NCI-H82 treated with DMSO at 0.1 percent for 48 hours (cell line): ENCODE results near the gene SLC25A10.

Experiments used
- DNase-seq: peaks from one replicate; lab custom pipeline; 2025; ENCODE audit not compliant: unreplicated experiment; lab: John Stamatoyannopoulos, UW

The SLC25A10 gene

DNA sequence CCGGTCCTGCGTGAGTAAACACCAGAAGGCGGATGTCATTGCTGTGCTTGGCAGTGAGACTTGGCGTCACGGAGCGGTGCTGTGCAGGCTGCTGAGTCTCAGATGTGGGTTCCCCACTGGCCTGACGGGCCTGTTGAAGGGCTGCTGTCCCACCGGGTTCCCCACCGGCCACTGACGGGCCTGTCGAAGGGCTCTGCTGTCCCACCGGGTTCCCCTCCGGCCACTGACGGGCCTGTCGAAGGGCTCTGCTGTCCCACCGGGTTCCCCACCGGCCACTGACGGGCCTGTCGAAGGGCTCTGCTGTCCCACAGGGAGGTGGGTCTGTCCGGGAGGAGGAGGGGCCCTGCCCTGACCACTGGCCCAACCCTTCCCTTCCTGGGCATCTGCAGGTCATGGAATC, 25.5 kb upstream of the SLC25A10 start:
- DNase-seq = no peak

DNA sequence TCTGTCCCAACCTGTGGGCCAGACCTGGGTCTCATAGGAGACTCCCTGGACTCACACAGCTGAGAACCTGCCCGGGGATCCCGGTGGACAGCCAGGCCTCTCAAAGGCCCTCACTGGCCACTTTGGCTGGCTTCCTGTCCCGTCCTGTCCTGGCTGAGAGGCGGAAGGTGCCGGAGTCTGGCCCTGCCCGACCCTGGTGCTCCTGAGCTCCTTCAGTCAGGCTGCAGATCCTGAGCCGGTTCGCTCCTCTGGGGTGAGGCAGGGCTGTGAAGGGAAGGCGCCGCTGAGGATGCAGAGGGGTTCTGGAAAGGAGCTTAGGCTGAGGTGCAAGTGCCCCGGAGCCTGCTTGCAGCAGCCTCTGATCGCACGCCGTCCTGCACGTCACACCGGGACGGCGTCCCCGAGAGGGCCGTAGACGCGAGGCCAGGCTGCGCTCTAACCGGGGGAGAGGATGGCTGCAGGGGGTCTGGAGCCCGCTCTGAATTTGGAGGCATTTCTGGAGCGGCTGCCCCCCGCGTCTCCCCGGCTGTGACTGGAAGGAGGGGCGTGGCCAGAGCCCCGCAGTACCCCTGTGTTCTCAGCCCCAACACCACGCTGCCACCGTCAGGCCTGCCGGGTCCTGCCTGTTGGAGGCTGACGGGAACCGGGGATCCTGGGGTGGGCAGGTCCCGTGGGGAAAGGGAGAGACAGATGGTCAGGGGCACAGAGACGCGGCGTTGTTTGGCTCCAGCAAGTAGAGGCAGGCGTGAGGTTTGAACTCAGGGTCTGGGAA, 24.1 kb upstream of the SLC25A10 start:
- DNase-seq = no peak

DNA sequence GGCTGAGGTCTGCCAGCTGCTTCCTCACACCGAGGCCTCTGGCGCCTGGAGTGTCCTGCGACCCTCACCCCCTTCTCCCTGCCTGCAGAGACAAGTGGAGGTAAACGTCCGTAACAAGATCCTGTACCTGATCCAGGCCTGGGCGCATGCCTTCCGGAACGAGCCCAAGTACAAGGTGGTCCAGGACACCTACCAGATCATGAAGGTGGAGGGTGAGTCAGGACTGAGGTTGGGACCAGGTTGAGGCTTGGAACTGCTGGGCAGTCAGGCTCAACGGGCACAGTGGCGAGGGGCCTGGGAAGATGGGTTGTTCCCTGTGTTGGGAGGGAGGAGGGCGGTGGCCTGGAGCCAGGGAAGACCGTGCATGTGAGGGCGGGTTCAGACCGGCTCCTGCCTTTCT, 23.5 kb upstream of the SLC25A10 start:
- no peak for DNase-seq

DNA sequence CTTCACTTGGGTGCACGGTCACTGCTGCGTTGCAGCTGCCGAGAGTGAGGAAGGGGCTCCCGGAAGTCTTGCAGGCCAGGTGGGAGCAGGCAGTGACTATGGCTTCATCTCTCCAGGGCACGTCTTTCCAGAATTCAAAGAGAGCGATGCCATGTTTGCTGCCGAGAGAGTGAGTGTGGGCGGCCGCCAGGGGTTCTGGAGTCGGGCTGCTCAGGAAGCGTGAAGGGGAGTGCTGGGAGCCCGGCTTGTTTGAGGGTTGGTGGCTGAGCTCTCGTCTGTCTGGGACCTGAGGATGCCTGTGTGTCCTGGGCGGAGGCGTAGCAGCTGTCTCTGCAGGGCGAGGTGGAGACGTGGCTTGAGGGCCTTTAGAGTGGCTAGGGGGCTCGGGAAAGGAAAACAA, 22.0 kb upstream of the SLC25A10 start:
- no peak for DNase-seq

DNA sequence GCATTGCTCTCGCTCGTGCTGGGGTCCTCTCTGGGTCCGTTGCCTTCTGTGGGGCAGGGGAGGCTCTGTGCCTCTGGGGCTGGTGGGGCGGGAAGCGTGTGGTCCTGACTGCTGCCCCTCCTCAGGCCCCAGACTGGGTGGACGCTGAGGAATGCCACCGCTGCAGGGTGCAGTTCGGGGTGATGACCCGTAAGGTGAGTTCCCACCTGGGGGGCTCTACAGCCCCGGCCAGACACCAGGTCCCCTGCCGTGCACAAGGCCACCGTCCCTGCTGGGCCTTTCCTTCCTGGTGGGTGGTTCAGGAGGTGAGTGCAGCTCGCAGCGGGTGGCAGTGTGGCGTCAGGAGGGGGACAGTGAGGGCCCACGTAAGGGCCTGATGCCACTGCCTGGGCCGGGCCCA, 21.5 kb upstream of the SLC25A10 start:
- DNase-seq = no peak

GRCh38 chr17:81691196-81691595, 20.9 kb upstream of the SLC25A10 start:
- DNase-seq = no peak

GRCh38 chr17:81691608-81692007, 20.5 kb upstream of the SLC25A10 start:
- DNase-seq = no peak

DNA sequence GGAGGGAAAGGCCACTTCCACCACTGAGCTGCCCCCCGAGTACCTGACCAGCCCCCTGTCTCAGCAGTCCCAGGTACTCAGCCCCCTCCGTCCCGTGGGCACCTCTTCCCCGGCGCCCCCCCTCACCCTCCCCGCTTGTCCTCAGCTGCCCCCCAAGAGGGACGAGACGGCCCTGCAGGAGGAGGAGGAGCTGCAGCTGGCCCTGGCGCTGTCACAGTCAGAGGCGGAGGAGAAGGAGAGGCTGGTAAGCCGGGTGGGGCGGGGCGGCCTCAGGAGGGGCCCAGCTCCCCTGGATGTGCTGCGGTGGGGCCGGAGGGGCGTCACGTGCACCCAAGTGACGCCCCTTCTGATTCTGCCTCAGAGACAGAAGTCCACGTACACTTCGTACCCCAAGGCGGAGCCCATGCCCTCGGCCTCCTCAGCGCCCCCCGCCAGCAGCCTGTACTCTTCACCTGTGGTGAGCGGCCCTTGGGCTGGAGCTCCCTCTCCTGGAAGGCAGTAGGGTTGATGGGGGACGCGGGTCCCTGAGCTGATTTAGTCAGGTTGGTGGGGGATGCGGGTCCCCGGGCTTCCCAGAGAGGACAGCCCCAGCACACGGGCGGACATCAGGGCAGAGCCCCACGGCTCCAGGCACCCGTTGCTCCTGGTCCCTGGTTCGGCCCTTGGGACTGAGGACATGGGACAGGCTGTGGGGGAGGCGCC, 18.4 kb upstream of the SLC25A10 start:
- no peak for DNase-seq

DNA sequence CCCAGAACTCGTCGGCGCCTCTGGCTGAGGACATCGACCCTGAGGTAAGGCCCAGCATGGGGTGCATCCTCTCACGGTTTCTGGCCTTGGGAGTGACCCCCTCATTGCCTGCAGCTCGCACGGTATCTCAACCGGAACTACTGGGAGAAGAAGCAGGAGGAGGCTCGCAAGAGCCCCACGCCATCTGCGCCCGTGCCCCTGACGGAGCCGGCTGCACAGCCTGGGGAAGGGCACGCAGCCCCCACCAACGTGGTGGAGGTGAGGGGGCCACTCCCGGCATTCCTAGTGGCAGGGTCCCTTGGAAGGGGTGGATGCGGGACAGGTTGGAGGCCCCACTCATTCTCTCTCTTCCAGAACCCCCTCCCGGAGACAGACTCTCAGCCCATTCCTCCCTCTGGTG, 17.3 kb upstream of the SLC25A10 start:
- no peak for DNase-seq

DNA sequence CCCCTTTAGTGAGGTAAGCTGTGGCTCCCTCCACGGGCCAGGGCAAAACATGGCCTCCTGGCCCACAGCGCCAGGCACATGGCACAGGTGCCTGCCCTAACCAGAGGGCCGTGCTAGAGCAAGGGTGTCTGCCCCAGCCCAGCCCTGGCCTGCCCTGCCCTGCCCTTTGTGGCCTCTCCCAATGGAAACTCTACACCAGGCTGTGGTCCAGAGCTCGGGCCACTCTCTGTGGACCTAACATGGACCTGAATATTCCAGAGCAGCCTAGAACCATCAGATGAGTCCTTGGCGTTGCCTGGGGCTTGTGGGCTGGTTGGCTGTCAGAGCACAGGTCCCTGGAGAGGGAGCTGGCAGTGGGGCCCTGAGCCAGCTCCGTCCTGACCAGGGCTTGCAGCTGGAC, 16.9 kb upstream of the SLC25A10 start:
- DNase-seq = no peak

DNA sequence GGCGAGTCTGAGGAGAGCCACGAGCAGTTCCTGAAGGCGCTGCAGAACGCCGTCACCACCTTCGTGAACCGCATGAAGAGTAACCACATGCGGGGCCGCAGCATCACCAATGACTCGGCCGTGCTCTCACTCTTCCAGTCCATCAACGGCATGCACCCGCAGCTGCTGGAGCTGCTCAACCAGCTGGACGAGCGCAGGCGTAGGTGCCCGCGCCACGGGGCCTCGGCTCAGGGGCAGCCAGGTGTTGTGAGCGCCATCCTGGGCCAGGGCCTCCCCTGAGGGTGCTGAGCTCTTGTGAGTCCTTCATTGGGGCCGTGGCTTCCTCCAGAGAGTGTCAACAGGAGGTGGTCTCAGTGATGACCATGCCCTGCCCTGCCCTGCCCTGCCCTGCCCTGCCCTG, 16.3 kb upstream of the SLC25A10 start:
- no peak for DNase-seq

DNA sequence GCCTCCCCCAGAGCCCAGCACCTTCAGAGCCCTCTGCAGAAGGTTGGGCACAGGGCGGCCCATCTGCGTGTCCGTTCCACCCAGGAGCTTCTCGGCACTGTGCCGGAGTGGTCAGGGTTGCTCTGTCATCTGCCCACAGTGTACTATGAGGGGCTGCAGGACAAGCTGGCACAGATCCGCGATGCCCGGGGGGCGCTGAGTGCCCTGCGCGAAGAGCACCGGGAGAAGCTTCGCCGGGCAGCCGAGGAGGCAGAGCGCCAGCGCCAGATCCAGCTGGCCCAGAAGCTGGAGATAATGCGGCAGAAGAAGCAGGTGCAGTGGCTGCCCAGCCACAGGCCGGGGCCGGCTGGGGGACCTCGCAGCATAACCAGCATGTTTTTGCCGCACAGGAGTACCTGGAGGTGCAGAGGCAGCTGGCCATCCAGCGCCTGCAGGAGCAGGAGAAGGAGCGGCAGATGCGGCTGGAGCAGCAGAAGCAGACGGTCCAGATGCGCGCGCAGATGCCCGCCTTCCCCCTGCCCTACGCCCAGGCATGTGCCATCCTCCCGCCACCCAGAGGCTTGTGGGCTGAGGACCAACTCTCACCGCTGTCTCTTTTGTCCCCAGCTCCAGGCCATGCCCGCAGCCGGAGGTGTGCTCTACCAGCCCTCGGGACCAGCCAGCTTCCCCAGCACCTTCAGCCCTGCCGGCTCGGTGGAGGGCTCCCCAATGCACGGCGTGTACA, 15.7 kb upstream of the SLC25A10 start:
- no peak for DNase-seq

DNA sequence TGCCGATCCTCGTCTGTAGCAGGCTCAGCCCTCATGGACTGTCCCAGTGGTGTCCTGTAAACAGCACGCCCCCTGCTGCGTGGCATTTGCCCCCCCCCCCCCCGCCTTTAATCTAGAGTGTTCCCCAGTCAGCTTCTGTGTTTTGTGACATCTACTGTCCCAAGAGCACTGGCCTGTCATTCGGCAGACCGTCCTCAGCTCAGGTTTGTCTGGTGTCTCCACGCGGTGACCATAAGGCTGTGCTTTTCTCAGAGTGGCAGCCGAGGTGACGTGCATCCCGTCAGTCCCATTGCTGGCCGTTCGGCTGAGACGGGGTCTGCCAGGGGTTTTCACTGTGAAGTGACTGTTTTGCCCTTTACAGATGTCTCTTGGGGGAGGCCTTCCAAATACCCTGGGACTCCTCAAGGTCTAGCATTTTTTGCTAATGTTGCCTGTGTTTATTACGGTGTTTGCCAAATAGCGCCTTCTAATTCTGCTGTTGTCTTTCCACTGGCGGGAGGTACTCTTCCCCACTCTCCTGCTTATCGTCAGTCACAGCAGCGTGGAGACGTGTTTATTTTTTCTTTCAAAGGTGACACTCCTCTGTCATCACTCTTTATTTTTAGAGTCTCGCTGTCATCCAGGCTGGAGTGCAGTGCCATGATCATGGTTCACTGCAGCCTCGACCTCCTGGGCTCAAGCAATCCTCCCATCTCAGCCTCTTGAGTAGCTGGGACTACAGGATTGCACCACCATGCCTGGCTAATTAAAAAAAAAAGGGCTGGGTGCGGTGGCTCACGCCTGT, 14.6 kb upstream of the SLC25A10 start:
- no peak for DNase-seq

DNA sequence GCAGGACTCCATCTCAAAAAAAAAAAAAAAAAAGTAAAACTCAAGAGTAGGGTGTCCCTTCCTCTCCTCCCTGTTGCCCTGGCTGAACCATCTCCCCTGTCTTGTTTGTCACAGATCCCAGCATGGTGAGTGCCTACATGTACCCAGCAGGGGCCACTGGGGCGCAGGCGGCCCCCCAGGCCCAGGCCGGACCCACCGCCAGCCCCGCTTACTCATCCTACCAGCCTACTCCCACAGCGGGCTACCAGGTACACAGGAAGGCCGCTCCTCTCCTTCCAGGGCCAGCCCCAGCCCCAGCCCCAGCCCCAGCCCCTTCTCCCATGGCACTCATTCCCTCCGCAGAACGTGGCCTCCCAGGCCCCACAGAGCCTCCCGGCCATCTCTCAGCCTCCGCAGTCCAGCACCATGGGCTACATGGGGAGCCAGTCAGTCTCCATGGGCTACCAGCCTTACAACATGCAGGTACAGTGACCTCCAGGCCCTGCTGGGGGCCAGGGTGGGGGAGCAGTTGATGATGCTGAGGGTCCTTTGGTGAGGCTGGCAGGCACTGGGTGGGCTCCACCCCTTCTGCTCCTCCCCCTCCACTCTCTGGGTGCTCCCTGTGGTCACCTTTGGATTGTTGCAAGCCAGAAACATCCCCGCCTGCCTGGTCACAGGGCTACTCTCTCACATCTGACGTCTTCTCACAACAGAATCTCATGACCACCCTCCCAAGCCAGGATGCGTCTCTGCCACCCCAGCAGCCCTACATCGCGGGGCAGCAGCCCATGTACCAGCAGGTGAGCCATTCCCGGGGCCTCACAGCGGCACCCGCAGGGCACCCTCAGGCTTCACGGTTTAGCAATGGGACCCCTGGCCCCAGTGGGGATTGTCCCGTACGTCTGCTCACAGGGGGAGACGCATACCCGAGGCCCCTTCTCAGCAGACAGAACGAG, 11.5 kb upstream of the SLC25A10 start:
- no peak for DNase-seq

- DNase-seq = no peak
These were observed 10.6 kb upstream of the SLC25A10 start for GRCh38 chr17:81701288-81702071.

DNA sequence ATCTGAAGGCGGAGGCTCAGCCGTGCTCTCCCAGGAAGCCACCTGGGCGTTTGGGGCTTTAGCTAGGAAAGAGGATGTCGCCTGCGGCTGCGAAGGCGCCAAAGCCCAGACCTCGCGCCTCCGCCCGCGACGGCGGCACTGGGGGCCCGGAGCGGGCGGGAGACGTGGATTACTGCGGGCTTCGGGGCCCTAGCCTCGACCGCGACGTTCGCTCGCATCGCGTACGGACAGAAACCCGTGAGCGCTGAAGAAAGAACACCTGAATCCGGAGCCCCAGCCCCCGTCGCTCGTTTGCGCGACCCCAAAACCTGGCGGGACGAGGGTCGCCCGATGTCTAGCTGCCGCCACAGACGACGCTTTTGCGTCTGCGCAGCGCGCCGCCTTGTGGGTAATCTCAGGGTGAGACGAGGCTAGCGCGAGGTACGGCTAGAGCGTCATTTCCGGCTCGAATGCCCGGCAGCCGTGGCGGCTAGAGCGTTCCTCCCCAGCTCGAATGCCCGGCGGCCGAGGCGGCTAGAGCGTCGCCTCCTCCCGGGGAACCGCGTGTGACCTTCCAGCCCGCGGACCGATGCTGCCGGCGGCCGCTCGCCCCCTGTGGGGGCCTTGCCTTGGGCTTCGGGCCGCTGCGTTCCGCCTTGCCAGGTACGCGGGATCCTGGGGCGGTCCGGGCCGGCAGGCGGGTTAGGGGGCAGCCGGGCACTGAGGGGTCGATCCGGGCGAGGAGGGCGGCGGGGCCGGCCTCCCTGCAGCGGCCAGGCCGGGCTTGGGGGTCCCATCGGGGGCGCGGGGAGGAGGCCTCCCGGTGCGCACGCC, 8.9 kb upstream of the SLC25A10 start, which contains the start of gene MRPL12:
TSS of gene MRPL12 (plus strand) at position 434 of the 813 bp plus-strand sequence. CDS start at position 569, 135 bp downstream.
- DNase-seq = peak; percentile 85

DNA sequence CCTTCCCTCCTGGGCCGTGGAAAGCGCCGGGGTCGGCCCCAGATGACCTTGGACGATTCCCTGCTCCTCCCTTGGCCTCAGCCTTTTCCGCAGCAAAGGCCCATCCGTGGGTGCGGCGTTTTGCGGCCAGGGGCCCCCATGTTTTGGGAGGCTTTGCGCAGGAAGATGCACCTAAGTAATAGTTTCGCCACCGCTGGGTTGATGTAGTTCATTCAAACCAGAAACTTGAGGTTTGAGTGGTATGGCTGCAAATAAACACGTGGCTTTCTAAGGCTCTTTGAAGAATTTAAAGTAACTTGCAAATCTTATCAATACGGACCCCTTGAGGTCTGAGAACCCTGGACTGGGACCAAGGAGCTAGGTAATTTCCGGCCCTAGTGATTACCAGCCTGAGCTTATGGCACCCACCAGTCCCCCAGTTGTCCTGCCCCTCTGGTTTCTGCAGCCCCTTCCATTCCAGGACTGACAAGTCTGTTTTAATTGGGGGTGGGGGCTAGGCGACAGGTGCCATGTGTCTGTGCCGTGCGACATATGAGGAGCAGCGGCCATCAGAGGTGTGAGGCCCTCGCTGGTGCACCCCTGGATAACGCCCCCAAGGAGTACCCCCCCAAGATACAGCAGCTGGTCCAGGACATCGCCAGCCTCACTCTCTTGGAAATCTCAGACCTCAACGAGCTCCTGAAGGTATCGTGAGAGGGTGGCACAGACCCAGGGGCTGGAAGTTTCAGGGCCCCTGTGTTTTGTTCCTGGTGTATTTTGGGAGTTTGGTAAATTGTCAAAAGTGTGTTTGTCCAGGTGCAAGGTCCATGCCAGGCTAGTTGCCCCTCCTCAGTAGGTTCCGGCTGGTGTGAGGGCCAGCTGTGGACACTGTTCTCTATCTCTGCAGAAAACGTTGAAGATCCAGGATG, 8.1 kb upstream of the SLC25A10 start:
- no peak for DNase-seq
